TTC549 (cell line): ENCODE measurements around the gene KCNF1.

ENCODE experiments used
- FAIRE-seq: peaks from 2 replicates; lab custom pipeline; 2012; peaks lifted over from hg19 to GRCh38; lab: Jason Lieb, UNC

Gene KCNF1

DNA sequence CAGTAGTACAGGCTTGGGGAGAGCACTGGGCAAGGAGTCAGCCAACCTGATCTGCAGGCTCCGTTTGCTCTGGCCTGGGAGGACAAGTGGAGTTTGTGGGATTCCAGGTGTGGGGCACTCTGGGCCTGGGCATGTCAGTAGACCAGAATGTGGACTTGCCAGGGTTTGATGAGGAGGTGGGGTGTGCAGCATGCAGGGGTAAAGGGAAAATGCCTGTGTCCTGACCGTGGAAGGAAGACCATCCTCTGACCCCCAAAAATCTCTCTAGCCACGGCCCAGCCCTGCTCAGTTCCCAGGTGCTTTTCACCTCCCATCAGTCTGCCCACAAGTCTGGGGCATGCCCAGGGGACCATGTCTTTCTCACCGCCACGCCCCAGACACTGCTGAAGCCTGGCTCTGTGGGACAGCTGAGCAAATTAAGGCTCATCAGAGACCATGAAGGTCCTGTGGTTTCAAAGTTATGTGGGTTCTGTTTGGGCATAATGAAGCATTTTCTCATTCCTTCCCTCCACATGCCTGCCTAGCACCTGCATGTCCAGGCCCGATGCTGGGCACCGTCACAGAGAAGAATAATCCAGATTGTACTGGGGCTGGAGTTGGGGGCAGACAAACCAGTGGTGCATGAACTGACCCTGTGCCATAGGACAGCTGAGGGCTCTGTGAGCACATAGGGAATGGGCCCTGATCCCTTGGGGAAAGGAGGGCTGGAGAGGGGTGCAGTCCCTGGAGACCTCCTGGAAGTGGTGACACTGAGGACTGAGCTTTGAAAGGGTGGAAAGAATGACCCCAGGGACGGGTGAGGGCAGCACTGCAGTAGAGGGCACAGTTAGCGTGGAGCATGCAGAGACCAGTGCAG is 6.5 kb upstream of the KCNF1 start:
- FAIRE-seq: no peak

DNA sequence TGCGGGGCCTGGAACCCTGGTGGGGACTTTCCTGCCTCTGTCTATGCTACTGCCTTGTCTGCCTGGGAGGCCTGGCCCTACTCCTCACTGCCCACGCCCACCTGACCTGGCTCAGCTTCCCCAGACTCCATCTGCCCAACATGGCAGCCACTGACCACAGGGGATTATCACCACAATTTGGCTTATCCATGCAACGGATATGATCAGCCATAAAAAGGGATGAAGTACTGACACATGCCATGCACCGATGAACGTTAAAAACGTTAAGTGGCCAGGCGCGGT is 5.9 kb upstream of the KCNF1 start:
- FAIRE-seq: no peak

DNA sequence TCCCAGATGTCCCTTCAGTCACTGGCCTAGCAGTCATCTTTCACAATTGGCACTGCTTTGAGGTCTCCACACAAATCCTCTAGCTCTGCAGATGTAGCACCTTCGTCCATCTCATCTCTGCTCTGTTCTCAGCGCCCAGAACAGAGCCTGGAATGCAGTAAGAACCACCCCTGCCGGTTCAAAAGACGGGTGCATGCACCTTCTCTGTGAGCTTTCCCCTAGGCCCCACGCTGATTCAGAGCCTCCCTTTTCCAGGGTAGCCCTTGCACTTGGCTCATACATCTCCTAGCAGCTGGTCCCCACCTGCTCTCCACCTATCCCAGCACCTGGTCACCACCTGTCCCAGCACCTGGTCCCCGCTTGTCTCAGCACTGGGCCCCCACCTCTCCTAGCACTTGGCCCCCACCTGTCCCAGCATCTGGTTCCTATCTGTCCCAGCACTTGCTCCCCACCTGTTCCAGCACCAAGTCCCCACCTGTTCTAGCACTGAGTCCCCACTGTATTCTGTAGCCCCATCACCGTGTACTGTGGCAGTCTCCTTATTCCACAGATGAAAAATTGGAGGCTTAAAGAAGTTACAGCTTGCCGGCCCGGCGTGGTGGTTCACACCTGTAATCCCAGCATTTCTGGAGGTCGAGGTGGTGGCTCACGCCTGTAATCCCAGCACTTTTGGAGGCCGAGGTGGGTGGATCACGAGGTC is 4.7 kb upstream of the KCNF1 start:
- no peak for FAIRE-seq

DNA sequence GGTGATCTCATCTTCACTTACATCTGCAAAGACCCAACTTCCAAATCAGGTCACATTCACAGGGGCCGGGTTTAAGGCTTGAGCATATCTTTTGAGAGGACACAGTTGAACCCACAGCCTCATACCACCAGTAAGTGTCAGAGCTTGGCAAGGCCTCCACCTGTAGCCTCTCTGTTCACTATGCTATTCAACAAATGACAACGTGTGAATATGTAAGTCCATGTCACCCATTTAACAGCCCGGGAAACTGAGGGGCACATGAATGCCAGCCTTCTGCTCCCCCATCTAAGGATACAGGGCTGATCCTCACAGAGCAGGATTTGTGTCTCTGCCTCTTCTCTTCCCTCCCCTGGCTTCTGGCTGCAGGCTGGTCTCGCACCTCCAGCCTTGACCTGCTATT is 3.5 kb upstream of the KCNF1 start:
- FAIRE-seq: no peak

DNA sequence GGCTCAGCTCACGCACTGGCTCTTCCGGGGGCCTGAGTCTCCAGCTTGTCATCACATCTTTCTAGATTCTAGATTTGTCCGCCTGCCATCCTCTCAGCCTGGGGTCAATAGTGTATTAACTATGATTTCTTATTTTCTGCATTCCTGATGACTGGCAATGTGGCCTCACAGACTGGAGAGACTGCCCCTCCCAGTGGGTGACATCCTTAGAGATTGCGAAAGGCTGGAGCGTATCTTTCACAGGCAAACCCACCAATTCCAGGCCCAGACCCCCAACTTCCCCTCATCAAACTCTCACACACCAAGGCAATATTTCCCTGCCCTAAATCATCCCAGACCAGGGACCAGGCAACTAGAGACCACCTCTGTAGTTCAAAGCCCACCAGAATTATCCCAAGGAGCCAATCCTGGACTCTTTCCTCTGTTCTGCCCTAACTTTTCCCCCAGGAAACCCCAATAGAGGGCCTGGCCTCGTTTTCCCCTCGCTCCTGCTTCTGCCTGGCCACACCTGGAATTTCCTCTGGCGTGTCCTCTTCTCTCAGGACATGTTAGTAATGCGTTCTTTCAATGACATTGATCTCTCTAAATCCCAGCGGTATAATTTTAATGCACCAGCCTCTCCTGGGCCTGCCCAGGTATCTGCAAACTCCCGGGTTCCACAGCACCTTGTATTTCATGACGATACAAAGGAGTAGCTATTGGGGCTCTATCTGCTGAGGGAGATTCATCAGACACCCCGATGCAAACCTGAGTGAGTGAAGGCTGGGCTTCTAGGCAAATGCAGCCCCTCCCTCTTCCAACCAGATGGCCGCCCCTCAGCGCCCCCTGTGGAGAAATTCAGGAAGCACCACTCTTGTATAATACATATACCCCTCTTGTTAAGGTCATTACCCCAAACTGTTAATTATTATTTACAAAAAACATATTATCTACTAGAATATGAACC is 2.4 kb upstream of the KCNF1 start:
- FAIRE-seq: no peak

DNA sequence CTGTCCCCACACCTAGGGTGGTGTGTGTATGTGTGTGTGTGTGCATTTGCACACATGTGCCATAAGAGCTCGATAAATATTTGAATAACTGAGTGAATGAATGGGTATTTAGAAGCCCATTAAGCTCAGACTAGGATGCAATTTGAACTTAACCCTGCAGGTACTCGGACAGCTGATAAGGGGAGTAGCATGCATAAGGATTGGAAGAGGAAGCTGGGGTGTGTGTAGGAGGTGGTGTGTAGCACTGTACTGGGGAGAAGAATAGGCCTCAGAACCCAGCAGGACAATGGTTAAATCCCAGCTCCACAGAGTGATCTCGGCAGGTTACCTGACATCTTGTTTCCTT is 1.8 kb upstream of the KCNF1 start:
- FAIRE-seq: no peak

DNA sequence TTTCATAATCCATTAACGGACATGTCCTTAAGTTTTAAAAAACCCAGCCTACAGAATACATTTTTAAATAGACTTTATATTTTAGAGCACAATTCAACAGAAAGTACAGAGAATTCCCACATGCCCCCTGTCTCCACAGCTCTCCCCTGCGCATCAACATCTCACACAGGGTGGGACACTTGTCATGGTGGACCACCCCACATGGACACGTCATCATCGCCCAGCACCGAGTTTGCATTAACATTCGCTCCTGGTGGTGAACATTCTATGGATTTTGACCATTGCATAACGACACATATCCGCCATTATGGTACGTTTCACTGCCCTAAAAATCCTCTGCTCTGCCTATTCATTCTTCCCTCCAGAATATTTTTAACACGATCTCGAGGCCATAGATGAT is 1.1 kb upstream of the KCNF1 start:
- FAIRE-seq: no peak

DNA sequence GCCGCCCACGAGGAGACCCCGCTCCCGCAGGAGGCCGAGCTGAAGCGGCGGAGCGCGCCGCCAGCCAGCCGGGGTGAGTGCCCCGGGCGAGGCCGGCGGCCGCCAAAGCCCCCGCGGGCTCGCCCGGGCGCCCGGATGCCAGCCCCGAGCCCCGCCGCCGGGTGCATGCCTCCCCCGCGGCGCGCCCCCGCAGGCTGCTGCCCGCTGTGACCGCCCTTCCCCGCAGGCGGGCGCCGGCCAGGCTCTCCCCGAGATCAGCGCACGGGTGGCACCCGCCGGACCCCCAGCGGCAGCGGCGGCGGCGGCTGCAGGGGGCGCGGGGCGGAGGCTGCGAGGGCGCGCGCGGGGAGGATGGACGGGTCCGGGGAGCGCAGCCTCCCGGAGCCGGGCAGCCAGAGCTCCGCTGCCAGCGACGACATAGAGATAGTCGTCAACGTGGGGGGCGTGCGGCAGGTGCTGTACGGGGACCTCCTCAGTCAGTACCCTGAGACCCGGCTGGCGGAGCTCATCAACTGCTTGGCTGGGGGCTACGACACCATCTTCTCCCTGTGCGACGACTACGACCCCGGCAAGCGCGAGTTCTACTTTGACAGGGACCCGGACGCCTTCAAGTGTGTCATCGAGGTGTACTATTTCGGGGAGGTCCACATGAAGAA is 470 bp downstream of the KCNF1 start:
- FAIRE-seq: no peak

DNA sequence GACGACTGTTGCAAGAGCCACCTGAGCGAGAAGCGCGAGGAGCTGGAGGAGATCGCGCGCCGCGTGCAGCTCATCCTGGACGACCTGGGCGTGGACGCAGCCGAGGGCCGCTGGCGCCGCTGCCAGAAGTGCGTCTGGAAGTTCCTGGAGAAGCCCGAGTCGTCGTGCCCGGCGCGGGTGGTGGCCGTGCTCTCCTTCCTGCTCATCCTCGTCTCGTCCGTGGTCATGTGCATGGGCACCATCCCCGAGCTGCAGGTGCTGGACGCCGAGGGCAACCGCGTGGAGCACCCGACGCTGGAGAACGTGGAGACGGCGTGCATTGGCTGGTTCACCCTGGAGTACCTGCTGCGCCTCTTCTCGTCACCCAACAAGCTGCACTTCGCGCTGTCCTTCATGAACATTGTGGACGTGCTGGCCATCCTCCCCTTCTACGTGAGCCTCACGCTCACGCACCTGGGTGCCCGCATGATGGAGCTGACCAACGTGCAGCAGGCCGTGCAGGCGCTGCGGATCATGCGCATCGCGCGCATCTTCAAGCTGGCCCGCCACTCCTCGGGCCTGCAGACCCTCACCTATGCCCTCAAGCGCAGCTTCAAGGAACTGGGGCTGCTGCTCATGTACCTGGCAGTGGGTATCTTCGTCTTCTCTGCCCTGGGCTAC is 1.2 kb downstream of the KCNF1 start:
- FAIRE-seq: no peak

DNA sequence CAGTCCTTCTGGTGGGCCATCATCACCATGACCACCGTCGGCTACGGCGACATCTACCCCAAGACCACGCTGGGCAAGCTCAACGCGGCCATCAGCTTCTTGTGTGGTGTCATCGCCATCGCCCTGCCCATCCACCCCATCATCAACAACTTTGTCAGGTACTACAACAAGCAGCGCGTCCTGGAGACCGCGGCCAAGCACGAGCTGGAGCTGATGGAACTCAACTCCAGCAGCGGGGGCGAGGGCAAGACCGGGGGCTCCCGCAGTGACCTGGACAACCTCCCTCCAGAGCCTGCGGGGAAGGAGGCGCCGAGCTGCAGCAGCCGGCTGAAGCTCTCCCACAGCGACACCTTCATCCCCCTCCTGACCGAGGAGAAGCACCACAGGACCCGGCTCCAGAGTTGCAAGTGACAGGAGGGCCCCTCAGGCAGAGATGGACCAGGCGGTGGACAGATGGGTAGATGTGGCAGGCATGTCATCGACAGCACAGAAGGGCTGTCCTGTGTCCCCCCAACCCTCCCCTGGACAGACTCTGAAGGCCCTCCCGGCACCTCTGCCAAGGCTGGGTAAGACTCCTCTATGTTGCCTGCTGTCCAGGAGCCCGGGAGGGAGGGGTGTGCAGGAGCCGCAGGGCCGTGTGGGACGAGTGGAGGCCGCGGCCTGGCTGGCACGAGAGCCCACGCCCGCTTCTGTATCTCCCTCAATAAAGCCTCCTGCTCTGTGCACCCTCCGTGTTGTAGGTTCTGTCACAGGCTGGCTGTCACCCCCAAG is 2.0 kb downstream of the KCNF1 start:
- FAIRE-seq: no peak

DNA sequence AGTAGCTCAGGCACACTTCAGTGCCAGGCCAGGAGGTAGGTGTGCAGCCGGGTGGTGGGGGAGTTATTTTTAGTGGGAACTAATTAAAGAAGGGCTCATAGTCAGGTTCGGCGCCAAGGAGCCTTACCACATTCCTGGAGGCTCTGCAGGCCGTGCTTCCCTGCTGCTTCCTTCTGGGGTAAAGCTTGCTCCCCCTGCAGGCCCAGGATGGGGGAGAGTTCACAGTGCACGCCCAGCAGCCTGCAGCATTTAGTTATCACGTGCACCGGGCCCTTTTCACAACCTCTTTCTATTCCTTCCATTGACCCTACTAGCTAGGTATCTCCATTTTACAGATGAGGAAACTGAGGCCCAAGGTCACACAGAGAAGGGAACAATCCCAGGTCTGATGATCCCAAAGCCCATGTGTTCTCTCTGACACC is 2.5 kb downstream of the KCNF1 start:
- FAIRE-seq: no peak

DNA sequence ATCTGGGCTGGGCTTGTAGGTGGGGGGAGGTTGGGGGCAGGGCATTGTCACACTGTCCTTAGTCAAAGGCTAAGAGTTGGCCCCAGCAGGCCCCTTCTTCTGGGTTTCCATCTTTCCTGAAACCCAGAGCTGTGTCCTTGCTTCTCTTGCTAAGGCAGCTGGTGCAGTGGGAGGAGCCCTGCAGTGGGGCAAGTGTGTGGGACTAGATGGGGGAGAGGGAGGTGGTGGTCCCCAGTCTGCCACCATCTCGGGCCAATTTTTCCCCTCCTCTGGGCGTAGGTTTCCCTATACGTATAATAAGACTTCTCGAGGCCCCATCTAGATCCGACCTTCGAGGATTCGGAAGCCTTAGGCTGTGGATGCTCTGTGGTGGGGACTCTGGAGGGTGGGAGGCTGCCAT is 3.5 kb downstream of the KCNF1 start:
- no peak for FAIRE-seq

DNA sequence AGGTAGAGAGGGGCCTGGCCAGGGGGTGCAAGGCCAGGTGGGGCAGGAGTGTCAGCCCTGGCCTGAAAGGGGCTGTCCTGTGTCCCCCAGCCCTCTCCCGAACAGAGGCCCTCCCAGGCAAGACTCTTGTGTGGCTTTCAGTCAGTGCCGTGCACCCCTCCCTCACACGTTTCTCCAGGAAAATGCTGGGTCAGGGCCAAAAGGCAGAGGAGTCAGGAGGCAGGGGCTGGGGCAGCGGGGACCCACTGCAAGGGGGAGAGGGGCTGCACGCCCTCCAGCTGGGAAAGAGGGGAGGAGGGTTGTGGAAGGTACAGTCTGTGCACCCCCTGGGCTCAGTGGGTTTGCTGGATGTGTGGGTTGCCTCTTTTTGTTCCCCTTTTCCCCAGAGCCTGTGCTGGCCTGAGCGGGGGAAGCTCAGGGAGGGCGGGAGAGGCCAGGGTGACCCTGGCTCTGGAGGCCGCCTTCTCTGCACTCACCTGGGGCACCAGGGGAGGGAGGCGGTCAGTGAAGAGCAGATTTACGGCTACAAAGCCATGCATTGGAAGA is 4.1 kb downstream of the KCNF1 start:
- no peak for FAIRE-seq

DNA sequence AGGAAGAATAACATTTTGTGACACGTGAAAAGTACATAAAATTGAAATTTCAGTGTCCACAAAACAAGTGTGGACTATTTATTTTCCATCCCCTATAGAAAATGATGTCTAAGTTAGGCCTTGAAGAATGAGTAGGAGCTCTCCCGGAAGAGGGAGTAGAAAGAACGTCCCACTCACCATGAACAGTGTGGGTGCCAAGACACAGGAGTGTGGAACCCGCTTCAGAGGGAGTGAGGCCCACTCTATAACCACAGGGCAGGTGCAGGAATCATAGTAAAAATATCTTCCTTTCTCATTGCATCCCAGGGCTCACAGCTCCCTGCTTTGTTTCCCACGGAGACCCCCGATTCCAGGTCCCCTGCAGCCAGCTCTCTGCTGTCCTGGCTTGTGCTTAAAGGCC is 5.2 kb downstream of the KCNF1 start:
- FAIRE-seq: no peak

DNA sequence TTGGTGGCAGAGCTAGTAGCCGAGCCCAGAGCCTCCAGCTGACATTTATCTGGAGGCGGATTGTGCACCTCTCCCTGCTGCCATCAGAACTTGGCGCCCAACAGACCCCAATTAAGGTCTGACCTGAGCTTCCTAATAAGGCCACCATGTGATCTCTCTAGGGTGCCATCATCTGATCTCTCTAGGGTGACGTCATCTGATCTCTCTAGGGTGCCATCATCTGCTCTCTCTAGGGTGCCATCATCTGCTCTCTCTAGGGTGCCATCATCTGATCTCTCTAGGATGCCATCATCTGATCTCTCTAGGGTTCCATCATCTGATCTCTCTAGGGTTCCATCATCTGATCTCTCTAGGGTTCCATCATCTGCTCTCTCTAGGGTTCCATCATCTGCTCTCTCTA is 6.2 kb downstream of the KCNF1 start:
- FAIRE-seq: no peak

DNA sequence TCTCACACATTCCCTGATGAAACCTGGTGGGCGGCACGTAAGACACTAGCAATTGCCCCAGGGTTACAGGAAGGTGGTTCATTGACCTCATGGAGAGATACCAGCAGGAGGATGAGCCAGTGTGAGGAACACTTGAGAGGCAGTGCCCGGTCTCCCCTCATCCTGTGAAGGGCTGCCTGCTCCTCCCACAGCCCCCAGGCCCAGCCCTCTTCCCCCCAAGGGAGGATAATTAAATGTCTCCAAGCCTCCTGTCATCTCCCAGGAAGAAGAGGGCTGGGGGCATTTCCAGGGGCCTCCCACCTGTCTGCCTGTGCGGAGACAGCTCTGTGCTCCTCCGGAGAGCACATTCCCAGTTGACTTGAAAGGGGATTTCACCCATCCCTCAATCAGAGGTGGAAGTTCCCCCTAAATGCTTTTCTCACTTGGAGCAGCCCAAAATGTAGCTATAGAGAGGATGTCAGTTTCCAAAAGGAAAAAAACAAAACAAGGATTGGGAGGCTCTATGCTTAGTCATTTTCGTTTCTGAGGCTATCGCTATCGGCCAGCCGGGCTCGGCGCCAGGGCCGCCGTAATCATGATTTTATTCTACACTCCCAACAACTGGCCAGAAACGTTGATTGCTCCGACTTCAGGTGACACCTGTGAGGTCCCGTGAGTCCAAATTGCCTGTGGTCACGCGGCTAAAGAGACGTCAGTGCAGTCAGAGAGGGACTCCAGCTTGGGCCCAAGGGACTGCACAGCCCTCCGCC is 7.1 kb downstream of the KCNF1 start:
- FAIRE-seq: no peak

DNA sequence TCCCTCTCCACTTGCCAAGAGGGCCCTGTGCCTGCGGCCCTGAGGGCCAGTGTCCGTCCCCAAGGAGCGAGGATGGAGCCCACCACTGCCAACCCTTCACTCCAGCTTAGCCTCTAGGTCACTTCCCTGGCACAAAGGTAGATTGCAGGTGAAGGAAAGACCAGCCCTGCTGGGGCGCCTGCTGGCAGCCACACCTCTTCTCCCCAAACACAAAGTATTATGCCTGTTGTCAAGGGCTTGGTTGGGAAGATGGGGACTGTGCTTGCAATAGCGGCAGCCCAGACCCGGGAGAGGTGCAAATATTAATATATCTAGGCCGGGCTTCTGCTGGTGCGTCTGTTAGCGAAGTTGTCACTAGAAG is 7.7 kb downstream of the KCNF1 start:
- no peak for FAIRE-seq

DNA sequence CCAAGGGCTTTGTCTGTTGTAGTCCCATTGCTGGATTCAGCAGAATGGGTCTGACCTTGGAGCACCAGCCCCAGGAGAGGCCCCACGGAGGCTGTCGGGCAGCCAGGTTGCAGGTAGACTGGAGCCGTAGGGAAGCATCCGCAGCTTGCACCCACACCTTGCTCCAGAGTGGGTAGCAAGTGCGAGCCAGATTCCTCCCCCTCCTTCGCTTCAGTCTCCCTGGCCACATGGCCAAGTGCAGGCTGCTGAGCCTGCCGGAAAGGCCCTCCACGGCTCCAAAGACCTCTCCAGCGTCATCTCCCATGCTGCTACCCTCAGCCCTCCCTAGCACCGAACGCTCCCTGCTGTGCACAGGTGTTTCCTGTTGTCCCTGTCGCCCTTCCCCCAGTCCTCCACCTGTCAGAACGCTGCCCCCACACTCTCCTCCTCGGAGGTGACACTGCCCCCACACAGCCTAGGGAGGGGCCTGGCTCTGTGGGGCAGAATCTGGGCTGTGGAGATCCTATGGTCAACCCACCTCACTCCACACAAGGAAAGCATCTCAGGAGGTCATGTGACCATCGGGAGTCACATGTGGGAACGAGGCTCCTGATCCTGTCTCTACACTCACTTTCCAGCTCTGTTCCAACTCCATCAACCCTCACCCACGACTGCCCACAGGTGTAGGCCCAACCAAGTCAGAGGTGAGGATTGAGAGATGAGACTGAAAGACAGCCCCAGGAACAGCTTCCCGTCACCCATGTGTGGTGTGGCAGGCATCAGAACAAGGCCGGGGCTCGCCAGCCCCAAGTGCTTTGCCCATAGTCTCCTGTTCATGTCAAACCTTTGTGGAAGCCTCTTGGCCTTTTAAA is 8.3 kb downstream of the KCNF1 start:
- FAIRE-seq: no peak

DNA sequence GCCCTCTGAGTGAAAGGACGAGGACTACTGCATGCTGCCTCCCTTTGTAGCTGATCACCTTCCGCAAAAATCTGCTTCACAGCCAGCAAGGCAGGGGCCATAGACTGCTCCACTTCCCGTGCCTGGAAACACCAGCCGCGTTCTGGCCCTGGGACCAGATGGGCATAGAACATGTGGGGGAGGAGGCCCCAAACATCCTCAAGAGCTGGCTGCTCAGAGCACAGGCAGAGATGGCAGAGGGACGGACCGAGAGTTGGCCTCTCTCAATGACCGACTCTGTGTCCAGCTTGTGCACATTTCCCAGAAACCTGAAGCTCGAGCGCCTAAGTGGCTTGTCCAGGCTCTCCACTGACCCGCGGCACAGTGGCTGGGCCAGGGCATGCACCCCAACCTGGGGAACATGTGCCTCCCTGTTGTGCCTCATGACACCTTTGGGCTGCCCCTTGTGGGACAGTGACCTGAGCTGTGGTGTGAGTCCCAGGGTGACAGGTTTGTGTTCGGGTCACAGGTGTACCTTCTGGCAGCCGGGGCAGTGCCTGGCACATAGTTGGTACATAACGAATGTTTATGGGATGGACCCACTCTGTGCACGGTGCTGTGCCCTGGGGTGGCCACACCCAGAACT is 9.1 kb downstream of the KCNF1 start:
- FAIRE-seq: no peak
